SK-N-SH treated with all-trans-retinoic acid at 6 μM for 48 hours (cell line): ENCODE measurements around the gene DOCK7.

Source experiments
- ATAC-seq: fragments of 200-7000 bp; cut with Tn5 transposase; 3 replicates; pipeline ENCODE4 v1.9.1; 2020; ENCODE audit warnings: mild to moderate bottlenecking, moderate library complexity
- ARNTL ChIP-seq: fragments of 450-650 bp; formaldehyde crosslinking; IDR thresholded peaks from 2 replicates; pipeline ENCODE4 v1.5.0; 2020; ENCODE audit warnings: low read depth, mild to moderate bottlenecking, moderate library complexity, borderline replicate concordance
- BACH2 ChIP-seq: fragments of 250-450 bp; sonication (Bioruptor Pico); IDR thresholded peaks from 2 replicates; pipeline ENCODE4 v1.9.0; 2021; ENCODE audit warnings: mild to moderate bottlenecking, borderline replicate concordance
- ESRRG ChIP-seq: fragments of 250-450 bp; sonication (Bioruptor Pico); IDR thresholded peaks from 2 replicates; pipeline ENCODE4 v1.6.1; 2021; ENCODE audit warnings: mild to moderate bottlenecking
- GLIS3 ChIP-seq: fragments of 250-450 bp; sonication (Bioruptor Pico); IDR thresholded peaks from 2 replicates; pipeline ENCODE4 v1.5.0; 2020; ENCODE audit warnings: mild to moderate bottlenecking, moderate library complexity
- ISL1 ChIP-seq: fragments of 250-450 bp; sonication (Bioruptor Pico); IDR thresholded peaks from 2 replicates; pipeline ENCODE4 v2.1.2; 2022; ENCODE audit warnings: mild to moderate bottlenecking, moderate library complexity
- OSR1 ChIP-seq: fragments of 250-450 bp; sonication (Bioruptor Pico); IDR thresholded peaks from 2 replicates; pipeline ENCODE4 v1.8.0; 2022; ENCODE audit warnings: moderate library complexity, mild to moderate bottlenecking, inconsistent platforms
- PPARA ChIP-seq: fragments of 250-450 bp; sonication (Bioruptor Pico); IDR thresholded peaks from 2 replicates; pipeline ENCODE4 v1.5.0; 2020; ENCODE audit warnings: mild to moderate bottlenecking, borderline replicate concordance
- RARB ChIP-seq: fragments of 250-450 bp; sonication (Bioruptor Pico); IDR thresholded peaks from 2 replicates; pipeline ENCODE4 v1.8.0; 2021; ENCODE audit warnings: mild to moderate bottlenecking, moderate library complexity
- SNAI2 ChIP-seq: fragments of 250-450 bp; sonication (Bioruptor Pico); IDR thresholded peaks from 2 replicates; pipeline ENCODE4 v1.5.0; 2020; ENCODE audit warnings: mild to moderate bottlenecking, moderate library complexity
- TOX ChIP-seq: fragments of 250-450 bp; sonication (Bioruptor Pico); IDR thresholded peaks from 2 replicates; pipeline ENCODE4 v1.8.0; 2021; ENCODE audit warnings: mild to moderate bottlenecking, moderate library complexity, borderline replicate concordance
- TSHZ2 ChIP-seq: fragments of 250-450 bp; sonication (Bioruptor Pico); IDR thresholded peaks from 2 replicates; pipeline ENCODE4 v1.5.0; 2020; ENCODE audit warnings: mild to moderate bottlenecking, moderate library complexity
- ZFP3 ChIP-seq: fragments of 250-450 bp; sonication (Bioruptor Pico); IDR thresholded peaks from 2 replicates; pipeline ENCODE4 v1.5.0; 2020; ENCODE audit warnings: mild to moderate bottlenecking, moderate library complexity
- ZNF565 ChIP-seq: fragments of 450-650 bp; formaldehyde crosslinking; conservative IDR thresholded peaks from 2 replicates; pipeline ENCODE4 v1.5.0; 2020; ENCODE audit warnings: low read depth, mild to moderate bottlenecking, moderate library complexity
- ZNF70 ChIP-seq: fragments of 450-650 bp; formaldehyde crosslinking; IDR thresholded peaks from 2 replicates; pipeline ENCODE4 v1.5.0; 2020; ENCODE audit warnings: mild to moderate bottlenecking, moderate library complexity
- ZNF8 ChIP-seq: fragments of 450-650 bp; formaldehyde crosslinking; IDR thresholded peaks from 2 replicates; pipeline ENCODE4 v1.5.0; 2020; ENCODE audit warnings: mild to moderate bottlenecking, moderate library complexity
- TF ChIP-seq, protein P1 (sequence below): fragments of 250-450 bp; sonication (Bioruptor Pico); IDR thresholded peaks from 2 replicates; pipeline ENCODE4 v1.8.0; 2020; ENCODE audit warnings: mild to moderate bottlenecking, moderate library complexity, borderline replicate concordance
- TF ChIP-seq, protein P2 (sequence below): fragments of 250-450 bp; sonication (Bioruptor Pico); IDR thresholded peaks from 2 replicates; pipeline ENCODE4 v1.5.1; 2021; ENCODE audit warnings: mild to moderate bottlenecking, moderate library complexity
- TF ChIP-seq, protein P3 (sequence below): fragments of 250-450 bp; sonication (Bioruptor Pico); IDR thresholded peaks from 2 replicates; pipeline ENCODE4 v1.8.0; 2021; ENCODE audit warnings: low read depth, mild to moderate bottlenecking, moderate library complexity, borderline replicate concordance

Gene DOCK7

GRCh38 chr1:62595647-62596046 is 92.5 kb downstream of the DOCK7 start:
- TF ChIP-seq RARB (no peak), GLIS3 (CRISPR knock-in tag) (no peak), TSHZ2 (CRISPR knock-in tag) (no peak), ARNTL (CRISPR knock-in tag) (no peak)
- no peak for ATAC-seq

- ATAC-seq = no peak
- TF ChIP-seq, protein P1, sequence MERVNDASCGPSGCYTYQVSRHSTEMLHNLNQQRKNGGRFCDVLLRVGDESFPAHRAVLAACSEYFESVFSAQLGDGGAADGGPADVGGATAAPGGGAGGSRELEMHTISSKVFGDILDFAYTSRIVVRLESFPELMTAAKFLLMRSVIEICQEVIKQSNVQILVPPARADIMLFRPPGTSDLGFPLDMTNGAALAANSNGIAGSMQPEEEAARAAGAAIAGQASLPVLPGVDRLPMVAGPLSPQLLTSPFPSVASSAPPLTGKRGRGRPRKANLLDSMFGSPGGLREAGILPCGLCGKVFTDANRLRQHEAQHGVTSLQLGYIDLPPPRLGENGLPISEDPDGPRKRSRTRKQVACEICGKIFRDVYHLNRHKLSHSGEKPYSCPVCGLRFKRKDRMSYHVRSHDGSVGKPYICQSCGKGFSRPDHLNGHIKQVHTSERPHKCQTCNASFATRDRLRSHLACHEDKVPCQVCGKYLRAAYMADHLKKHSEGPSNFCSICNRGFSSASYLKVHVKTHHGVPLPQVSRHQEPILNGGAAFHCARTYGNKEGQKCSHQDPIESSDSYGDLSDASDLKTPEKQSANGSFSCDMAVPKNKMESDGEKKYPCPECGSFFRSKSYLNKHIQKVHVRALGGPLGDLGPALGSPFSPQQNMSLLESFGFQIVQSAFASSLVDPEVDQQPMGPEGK (CRISPR knock-in tag) = no peak
- TF ChIP-seq, protein P2, sequence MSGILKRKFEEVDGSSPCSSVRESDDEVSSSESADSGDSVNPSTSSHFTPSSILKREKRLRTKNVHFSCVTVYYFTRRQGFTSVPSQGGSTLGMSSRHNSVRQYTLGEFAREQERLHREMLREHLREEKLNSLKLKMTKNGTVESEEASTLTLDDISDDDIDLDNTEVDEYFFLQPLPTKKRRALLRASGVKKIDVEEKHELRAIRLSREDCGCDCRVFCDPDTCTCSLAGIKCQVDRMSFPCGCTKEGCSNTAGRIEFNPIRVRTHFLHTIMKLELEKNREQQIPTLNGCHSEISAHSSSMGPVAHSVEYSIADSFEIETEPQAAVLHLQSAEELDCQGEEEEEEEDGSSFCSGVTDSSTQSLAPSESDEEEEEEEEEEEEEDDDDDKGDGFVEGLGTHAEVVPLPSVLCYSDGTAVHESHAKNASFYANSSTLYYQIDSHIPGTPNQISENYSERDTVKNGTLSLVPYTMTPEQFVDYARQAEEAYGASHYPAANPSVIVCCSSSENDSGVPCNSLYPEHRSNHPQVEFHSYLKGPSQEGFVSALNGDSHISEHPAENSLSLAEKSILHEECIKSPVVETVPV (CRISPR knock-in tag) = no peak
- TF ChIP-seq ZFP3 (CRISPR knock-in tag) = no peak
- no peak for TF ChIP-seq BACH2 (CRISPR knock-in tag)
- TF ChIP-seq PPARA (CRISPR knock-in tag) = no peak
- TF ChIP-seq, protein P3, sequence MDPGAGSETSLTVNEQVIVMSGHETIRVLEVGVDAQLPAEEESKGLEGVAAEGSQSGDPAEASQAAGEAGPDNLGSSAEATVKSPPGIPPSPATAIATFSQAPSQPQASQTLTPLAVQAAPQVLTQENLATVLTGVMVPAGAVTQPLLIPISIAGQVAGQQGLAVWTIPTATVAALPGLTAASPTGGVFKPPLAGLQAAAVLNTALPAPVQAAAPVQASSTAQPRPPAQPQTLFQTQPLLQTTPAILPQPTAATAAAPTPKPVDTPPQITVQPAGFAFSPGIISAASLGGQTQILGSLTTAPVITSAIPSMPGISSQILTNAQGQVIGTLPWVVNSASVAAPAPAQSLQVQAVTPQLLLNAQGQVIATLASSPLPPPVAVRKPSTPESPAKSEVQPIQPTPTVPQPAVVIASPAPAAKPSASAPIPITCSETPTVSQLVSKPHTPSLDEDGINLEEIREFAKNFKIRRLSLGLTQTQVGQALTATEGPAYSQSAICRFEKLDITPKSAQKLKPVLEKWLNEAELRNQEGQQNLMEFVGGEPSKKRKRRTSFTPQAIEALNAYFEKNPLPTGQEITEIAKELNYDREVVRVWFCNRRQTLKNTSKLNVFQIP = no peak
- TF ChIP-seq OSR1 (CRISPR knock-in tag) = no peak
- TF ChIP-seq ISL1 (CRISPR knock-in tag) = no peak
- TF ChIP-seq ZNF70 (CRISPR knock-in tag) = no peak
- TF ChIP-seq SNAI2 (CRISPR knock-in tag) = no peak
- no peak for TF ChIP-seq TSHZ2 (CRISPR knock-in tag)
- no peak for TF ChIP-seq TOX (CRISPR knock-in tag)
- no peak for TF ChIP-seq ZNF565 (CRISPR knock-in tag)
- TF ChIP-seq ESRRG (CRISPR knock-in tag) = no peak
- no peak for TF ChIP-seq GLIS3 (CRISPR knock-in tag)
- TF ChIP-seq ZNF8 (CRISPR knock-in tag) = no peak
Observed at GRCh38 chr1:62593825-62594394, 94.3 kb downstream of the DOCK7 start.

GRCh38 chr1:62590970-62591368 is 97.2 kb downstream of the DOCK7 start:
- ATAC-seq = no peak
- TF ChIP-seq PPARA (CRISPR knock-in tag) (no peak), SNAI2 (CRISPR knock-in tag) (no peak), ISL1 (CRISPR knock-in tag) (no peak)
